HG02678 (cell line): ENCODE data around the gene AUTS2.

Source experiments
- ATAC-seq: cut with Tn5 transposase; IDR thresholded peaks from one replicate; pipeline ENCODE4 v1.9.1; 2021; ENCODE audit warnings: mild to moderate bottlenecking, moderate library complexity; ENCODE audit not compliant: unreplicated experiment

AUTS2 gene

DNA sequence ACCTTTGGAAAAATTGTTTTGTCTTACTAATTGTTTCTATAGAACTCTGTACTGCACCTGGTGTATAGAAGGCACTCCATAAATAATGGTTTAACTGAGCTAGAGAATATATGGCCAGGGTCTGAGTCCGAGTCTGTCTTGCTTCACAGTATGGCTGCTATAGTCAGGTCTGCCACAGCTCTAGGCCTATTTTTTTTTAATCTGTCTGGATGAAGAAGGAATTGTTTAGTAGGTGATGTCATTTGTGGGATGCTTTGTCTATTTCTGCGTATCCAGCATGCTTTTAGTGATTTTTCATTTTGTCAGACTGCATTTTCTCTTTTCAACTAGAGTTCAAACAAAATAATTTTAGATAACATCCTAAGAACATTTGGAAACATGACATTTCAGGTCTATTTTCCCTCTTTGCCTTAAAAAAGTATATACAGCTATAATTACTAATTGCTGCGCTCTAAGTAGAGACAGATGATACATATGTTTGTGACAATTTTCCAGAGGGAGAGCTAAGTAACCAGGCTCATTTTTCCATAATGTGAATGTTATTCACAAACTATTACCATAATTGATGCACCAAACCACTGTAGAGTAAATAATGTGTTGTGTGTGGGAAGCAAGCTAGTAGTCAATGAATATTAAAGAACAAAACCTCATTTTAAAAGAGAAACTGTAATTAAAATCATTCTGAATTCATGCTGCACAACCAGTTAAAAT lies 361.7 kb downstream of the AUTS2 start:
- ATAC-seq: no peak

DNA sequence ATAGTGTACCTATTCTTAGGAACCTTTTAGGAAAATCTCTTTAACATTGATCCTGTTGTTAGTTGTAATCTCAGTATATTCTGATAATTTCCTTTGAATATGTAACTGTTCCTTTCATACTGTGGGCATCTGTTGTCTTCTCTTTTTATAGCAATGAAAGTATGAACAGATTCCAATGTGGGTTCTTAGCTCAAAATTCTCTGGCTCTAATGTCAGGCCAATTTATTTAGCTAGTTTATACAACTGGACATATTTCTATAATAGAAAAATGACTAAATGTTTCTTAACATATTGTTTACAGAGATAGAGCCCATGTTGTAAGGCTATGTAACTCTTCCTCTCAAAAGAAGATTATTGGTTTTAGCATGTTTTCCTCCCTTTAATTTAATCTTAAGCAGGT lies 363.2 kb downstream of the AUTS2 start:
- ATAC-seq: no peak

DNA sequence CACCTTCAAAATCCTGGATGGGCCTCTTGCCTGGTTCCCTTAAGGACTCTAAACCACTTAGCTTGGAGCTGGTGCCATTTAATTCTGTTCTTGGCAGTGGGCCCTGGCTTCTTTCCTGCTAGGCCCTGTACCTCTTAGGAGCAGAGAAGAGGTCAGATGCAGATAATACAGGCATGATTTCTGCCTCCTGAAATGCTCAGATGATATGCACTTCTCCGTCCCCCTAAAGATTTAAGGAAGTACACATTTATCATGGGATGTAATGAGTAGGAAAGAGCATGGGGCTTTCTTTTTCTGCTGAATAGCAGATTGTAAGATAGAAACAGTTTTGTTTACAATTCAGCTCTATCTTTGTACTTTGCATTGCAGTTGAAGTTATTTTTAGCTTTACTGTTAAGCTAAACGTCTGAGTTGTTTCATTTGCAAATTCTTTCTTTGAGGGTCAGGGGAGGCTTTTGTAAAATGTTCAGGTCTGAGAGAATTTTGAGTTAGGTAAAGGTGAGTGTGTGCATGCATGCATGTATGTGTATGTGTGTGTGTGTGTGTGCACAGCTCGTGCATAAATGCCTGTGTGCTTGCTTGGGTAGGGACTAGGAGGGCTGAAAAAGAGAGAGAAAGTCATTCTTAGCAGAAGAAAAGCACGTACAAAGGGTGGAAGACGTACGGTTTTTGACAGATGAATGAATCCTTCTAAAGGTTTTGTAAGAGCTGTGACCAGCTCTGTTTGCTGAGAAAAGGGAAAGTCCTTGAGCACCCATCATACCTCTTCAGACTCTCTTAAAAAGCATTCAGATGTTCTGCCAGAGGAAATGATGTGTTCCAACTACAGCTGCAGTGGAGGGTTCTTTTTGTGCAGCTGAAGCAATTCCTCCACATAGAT lies 364.2 kb downstream of the AUTS2 start:
- no peak for ATAC-seq

DNA sequence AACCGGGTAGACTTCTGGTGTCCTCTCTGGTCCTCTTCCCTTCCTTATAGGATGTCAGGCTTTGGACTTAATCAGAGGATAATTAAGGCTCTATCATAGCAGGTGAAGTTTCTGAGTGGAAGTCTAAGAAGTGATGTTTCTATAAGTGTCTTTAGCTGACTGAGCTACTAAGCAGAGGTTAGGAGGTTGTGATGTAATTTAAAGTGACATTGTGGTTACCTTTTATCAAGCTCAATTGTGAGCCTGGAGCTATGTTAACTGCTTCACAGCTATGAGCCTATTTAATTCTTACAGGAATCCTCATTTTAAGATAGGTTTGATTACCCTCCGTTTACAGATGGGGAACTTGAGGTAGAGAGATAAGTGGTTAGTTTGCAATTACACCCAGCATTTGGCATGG lies 365.1 kb downstream of the AUTS2 start:
- no peak for ATAC-seq

DNA sequence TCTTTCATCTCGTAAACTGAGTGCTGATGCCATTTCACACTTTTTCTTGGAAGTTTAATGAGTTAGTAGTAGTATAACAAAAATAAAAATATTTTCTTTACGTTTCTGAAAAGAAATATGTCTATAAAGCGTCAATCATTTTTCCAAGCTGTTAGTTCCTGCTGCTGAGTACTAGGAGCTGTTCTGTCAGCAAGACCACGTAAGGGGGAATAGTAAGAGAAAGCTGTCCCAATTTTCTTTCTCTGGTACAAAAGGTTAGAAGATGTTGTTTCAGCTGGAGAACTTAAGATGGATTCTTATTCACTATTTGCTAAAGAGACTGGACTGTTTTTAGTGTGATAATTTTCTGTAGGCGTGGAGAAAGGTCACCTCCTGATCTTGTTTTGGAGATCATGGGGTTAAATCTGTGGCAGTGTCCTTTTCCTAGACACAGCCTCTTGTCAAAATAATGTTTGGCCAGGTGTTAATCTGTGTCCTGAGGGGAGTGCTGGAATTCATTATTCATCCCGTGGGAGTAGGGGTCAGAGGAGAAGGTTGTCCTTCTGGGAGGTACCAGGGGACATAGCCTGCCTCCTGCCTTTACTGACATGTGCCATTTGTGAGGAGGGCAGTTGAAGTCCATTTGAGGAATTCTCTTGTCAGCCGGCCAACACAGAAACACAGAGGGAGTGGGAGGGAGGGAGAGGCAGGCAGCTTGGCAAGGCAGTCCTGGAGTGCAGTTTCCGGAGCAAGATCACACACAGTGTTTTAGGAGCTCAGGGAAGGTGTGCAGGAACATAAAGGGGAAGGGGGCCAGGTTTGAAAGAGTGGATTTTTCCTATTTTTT lies 368.7 kb downstream of the AUTS2 start:
- no peak for ATAC-seq

DNA sequence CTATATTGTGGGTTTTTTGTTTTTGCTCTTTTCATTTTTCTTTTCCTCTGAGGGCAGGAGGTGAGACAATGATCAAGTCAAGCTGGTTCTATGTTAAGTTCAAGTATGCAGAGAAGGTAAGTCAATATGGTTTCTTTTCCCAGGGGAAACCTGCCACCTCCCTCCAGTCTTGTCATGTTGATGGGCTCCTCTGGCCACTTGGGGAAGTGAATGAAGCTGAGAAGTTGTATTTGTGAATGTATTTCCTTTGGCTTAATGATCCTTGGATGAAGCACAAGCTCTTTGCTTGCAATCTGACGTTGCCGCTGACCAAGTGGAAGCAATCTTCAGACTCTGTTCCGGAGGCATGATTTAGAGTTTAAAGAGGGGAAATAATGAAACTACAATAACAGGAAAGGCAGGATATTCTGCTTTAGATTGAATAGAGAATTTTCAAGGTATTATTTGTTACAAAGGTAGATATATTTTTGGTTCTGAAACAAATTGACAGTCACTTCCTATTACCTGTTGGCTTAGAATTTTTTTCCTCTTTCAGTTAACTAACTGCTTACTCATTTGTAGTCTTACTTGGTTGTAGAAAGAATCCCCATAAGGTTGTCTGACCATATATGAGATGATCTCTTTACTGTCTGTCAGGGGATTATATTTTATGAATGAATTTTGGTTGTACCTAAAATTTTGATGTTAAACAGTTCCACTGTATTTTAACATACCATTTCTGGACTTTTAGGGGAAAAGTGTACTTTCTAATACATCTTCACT lies 369.6 kb downstream of the AUTS2 start:
- no peak for ATAC-seq

DNA sequence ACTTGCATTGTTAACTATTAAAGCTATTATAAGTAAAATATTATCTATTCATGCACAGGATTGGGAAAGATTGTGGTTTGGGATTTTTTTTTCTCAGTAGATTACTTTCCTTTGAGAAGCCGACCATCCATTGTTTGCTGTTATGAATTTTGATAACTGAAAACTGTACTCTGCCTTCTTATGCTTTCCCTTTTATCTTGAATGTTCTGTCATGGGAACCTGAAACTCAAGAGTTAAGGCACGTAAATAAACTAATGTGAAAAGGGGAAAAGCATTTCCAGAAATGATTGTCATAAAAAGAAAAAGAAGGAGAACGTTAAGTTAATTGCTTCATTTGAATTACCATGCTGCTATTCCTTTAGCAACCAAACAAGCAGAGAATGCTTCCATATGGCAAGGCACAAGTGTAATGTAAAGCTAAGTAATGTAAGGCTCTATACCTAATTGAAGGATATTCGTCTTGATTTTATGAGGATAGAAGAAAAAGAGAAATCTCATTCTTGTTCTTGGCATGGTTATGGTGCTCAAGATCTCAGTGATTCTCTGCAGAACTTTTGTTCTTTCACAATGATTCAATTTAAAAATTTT lies 370.8 kb downstream of the AUTS2 start:
- no peak for ATAC-seq

DNA sequence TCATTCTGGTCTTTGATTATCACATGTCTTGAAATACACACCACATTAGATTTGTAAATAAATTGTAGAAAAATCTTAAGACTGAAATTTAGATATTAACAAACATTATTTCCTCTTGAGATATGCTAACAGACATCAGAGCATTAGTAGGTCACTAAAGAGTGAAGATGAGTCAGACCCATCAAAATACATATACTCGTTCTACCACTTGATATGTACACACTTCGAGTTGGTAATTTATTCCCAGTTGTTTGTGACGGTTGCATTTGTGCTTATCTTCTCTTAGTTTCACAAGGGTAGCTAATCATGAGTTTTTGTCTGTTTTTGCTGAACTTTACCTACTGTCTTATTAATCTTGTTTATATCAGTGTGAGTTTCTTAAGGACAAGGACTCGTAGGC lies 383.4 kb downstream of the AUTS2 start:
- ATAC-seq: no peak

DNA sequence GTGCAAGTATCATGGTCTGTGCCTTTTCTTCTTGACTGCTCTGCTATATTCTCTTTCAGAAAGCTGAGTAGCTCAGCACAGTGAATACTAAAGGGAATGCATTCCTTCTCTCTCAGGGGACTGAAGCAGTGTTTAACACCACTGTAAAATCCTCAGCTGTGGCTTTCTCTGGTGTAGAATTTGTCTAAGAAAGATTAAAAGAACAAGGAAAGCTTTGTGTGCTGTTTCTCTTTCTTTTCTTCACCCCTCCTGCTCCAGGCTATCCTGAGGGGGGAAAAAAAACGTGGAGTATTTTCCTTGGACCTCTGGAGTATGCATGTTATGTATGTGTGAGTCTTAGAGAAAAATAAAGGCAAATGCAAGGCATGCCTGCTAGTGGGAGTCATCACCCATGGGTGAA lies 383.9 kb downstream of the AUTS2 start:
- no peak for ATAC-seq

DNA sequence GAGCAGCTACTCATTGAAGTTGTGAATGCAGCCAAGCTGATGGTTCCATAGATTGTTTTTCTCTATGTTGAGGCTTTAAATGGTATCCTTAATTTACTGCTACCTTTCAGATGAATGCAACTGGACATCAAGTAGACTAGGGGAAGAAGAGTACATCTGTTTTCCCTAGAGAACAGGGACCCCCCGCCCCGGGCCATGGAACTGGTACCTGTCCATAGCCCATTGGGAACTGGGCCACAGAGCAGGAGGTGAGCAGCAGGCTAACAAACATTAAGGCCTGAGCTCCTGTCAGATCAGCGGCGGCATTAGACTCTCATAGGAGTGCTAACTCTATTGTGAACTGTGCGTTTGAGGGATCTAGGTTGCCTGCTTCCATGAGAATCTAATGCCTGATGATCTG lies 391.3 kb downstream of the AUTS2 start:
- no peak for ATAC-seq

DNA sequence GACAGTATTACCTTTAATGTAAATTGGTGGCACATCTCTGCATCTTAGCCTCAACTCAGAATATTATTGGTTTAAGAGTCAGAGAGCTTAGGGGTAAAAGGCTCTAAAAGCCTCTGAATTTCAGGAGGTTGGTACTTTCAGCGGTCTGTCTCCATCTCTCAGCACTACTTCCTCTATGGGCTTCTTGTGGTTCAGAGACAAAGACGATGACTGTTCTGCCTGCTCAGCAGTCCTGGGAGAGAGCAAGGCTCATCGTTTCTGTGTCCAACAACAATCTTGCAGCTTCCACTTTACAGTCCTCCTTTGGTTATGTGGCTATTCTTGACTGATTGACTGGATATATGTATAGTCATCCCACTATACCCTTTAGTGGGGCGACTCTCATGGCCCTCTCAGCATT lies 394.7 kb downstream of the AUTS2 start:
- no peak for ATAC-seq

DNA sequence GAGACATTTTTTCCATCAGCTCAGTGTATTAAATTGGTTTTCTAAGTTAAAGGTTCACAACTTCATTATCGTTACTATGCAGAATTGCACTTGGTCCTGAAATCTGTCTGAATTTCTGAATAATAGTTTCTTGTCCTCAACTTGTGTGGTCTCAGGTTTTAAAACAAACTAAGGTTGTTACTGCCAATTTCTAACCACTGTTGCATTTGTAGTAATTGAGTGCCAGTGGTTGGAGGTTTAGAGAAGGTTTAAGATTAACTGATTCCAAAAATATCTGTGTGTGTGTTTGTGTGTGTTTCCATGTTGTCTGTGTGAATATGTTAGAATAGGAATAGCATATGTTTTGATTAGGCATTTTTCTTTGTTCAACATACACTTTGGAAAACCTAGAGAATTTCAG lies 395.9 kb downstream of the AUTS2 start:
- no peak for ATAC-seq

DNA sequence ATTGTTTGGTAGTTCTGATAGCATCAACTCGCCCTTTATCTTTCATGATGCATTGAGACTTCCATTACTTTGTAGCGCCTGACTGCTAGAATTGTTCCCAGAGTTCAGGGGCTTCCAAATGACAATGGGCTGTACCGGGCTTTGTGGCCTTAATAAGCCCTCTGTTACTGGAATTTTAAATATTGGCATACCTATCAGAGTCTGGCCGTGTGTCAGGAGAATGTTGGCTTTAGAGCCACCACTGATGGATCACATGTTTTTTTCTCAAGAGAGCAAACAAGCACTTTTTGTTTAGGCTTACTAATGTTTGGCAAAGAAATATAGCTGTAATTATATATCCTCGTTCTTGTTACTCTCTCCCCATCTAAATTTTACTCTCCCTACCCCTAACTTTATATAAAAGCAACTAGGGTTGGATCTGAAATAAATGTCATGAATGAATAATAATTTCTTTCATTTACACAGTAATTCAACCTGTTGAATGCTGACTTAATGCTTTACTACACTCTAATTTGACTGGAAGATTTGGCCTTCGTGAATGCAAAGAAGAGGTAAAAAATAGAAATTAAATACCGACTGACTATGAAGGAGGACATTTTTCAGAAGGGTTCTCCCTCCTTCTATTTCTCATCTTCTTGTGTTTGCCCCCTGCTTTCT lies 396.7 kb downstream of the AUTS2 start:
- ATAC-seq: no peak

DNA sequence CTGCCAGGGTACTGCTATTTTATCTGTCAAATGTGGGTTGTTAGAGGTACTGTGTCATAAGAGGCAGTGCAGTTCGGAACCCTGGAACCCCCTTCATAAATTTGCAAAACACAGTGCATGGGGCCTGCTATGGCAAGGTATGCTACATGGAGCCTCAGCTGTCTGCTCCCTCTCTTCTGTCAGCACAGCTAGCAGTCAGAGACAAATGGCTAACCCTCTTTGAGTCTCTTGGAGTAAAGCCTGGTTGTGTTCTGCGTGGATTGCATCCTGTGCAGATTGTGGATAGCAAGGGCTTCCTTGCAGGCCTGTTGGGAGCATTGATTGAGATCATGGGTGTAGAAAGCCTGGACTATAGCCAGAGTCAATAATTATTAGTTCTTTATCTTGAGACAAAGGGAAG lies 397.8 kb downstream of the AUTS2 start:
- no peak for ATAC-seq

DNA sequence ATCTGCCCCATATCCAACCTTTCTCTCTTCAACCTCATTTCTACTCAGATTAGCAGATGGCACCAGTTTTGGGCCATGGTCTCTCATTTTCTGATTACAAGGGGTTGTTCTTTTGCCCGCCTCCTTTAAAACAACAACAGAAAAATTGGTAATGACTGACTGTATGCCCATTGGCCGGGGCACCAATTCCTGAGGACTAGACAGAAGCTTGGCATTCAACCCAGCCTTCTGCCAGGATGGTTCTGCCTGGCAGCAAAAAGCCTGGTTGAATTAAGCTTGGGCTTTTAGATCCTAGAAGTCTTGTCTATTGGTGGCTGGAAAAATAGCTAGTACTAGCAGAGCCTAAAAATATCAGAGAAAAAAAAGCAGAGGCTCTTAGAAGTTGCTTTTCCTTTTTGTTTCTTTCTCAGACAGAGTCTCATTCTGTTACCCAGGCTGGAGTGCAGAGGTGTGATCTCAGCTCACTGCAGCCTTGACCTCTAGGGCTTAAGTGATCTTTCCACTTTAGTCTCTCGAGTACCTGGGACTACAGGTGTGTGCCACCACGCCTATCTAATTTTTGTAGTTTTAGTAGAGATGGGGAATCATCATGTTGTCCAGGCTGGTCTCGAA lies 402.6 kb downstream of the AUTS2 start:
- ATAC-seq: no peak

DNA sequence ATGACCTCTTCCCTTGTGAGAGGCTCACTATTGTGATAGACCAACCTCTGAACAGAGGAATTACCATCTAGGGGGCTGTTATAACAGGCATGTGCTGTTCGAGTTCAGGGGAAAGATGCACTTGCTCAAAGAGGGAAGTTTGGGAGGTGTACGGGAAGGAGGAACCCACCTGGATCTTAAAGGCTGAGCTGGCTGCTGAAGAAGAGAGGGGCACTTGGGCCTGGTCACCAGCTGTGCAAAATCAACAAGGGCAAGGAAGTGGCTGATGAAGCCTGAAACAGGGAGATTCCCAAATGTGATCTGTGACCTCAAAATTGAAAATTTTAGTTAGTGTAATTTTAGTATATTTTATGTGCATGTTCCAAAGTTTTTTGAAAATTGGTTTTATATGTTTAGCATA lies 407.2 kb downstream of the AUTS2 start:
- no peak for ATAC-seq

DNA sequence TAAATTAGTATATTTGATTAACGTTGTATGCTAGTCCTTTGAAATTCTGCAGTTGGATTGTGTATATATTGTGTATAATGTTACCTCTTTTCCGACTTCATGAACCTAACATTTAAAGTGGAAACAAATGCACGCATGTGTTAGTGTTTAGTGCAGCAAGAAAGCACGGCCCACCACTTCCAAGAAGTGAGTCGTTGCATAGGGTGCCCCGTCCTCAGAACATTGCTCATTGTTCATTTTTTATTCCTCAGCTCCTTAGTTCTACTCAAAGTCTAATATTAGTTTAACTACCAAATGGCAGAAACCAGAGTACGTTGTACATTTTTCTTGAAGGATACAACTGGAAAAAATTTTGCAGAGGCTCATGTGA lies 407.6 kb downstream of the AUTS2 start:
- no peak for ATAC-seq

DNA sequence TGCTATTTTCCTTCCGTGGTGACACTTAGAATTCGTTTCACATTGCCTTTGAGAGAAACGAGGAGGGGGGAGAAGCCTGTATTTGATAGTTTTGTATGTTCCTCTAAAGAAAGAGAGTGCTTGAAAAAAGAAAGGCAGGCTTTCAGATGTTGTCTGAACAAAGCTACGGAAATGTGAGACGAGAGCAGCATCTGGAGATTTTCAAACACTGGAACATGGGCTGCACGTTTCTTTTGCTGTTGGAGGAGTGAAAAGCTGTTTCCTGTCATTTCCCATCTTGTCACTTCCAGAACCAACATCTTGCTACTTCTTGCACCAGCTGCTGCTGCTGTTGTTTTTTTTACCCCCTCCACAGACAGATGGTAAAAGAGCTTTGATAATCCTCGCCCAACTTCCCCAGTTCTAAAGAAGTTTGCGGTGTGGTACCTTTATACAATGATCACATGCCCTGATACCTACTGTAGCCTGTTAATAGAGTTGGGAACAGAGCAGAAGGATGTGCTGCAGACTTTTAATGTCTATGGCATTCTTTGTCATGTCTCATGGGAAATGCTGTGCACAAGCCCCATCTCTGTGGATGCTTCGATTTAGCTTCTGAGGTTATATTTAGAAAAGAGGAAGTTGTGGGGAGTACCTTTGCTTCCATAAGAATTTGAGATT lies 408.1 kb downstream of the AUTS2 start:
- no peak for ATAC-seq

DNA sequence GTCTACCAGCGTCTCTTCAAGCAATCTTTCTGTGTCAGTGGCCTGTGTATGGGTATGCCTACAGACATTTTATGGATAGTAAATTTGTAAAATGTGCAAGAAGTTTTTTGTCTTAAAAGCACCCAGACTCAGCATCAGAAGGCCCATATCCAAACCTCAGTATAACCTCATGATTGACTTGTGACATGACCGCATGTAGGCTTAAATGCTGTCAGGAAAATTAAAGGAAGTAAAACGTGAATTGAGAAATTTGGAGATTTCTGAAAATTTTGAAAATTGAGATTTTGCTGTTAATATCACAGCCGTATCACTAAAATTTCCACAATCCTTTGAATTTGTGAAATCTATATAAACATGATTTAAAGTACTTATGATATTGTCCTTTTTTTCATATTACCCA lies 410.2 kb downstream of the AUTS2 start:
- ATAC-seq: no peak
